Adipocyte (in vitro differentiated cells): ENCODE data around the gene ZNF606.
A peak's percentile ranks its signal among the peaks of the same experiment; 100 is the strongest.

Experiments used
- DNase-seq: peaks from one replicate; pipeline ENCODE4 v3.0.0-alpha.2; 2015; ENCODE audit warnings: low read depth
- H3K27me3 ChIP-seq: replicated peaks from 2 replicates; pipeline ENCODE4 v1.7.0; 2013; ENCODE audit warnings: mild to moderate bottlenecking, low read length, moderate library complexity; ENCODE audit not compliant: control insufficient read depth, insufficient read depth
- H3K36me3 ChIP-seq: 2 replicates; pipeline ENCODE4 v1.7.0; 2013; ENCODE audit warnings: low read length, mild to moderate bottlenecking, moderate library complexity; ENCODE audit not compliant: control insufficient read depth, insufficient read depth, severe bottlenecking
- H3K4me1 ChIP-seq: 2 replicates; pipeline ENCODE4 v1.7.0; 2013; ENCODE audit warnings: mild to moderate bottlenecking, low read length, moderate library complexity; ENCODE audit not compliant: control insufficient read depth, insufficient read depth
- H3K4me3 ChIP-seq: 2 replicates; pipeline ENCODE4 v1.7.0; 2013; ENCODE audit warnings: mild to moderate bottlenecking, low read length, moderate library complexity
- H3K9ac ChIP-seq: 2 replicates; pipeline ENCODE4 v1.7.0; 2013; ENCODE audit warnings: mild to moderate bottlenecking, low read length, moderate library complexity
- H3K9me3 ChIP-seq: 2 replicates; pipeline ENCODE4 v1.7.0; 2013; ENCODE audit warnings: mild to moderate bottlenecking, low read length, moderate library complexity; ENCODE audit not compliant: control insufficient read depth

The ZNF606 gene

GRCh38 chr19:58002384-58003173 is at the start of gene ZNF606:
TSS of gene ZNF606 (minus strand) at chr19:58002820. CDS start at chr19:58001319, 1,501 bp downstream.
- peaks cover 13% of the 10 kb centered on the region for H3K4me1 ChIP-seq
- H3K4me3 ChIP-seq = peak within 1 kb of the TSS; percentile 98
- peaks cover 72% of the 10 kb centered on the region for H3K36me3 ChIP-seq

GRCh38 chr19:58052256-58052655 is 49.6 kb upstream of the ZNF606 start:
- DNase-seq = no peak
- Histone ChIP-seq H3K36me3 (no peaks in the 10 kb centered on the region), H3K9me3 (peaks cover 14% of the 10 kb centered on the region), H3K9ac (no peak overlapping the region), H3K27me3 (no peaks in the 10 kb centered on the region), H3K4me1 (no peaks in the 10 kb centered on the region), H3K4me3 (no peak overlapping the region)

More at GRCh38 chr19:58002384-58003173, at the start of gene ZNF606:
- H3K9me3 ChIP-seq = peaks cover 83% of the 10 kb centered on the region
- H3K9ac ChIP-seq = peak within 1 kb of the TSS; percentile 95
- peak; percentile 94 for DNase-seq
- no peaks in the 10 kb centered on the region for H3K27me3 ChIP-seq

GRCh38 chr19:58047672-58048071 is 45.1 kb upstream of the ZNF606 start:
- no peak overlapping the region for H3K4me3 ChIP-seq
- DNase-seq = no peak
- no peak overlapping the region for H3K9ac ChIP-seq
- no peaks in the 10 kb centered on the region for H3K27me3 ChIP-seq
- no peaks in the 10 kb centered on the region for H3K36me3 ChIP-seq
- H3K4me1 ChIP-seq = no peaks in the 10 kb centered on the region
- peaks cover 40% of the 10 kb centered on the region for H3K9me3 ChIP-seq

DNA sequence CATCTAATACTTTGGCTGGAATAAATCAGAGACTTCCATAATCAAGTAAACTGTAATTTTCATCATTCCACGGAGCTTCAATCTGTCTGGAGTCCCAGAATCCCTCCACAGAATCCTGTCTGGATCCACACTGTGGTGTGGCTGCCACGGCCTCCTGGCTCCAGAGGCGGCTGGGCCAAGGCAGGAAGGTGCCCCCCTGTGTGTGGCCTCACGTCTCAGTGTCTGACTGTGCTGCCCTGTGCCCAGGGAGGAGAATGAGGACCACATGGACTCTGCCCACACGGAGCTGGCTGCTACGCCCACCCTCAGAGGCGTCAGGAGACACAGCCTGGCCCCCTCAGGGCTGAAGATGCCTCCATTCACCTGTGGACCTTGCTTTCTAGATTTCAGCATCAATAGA is 44.2 kb upstream of the ZNF606 start:
- H3K9ac ChIP-seq = no peak overlapping the region
- DNase-seq = no peak
- peaks cover 42% of the 10 kb centered on the region for H3K9me3 ChIP-seq
- H3K4me1 ChIP-seq = no peaks in the 10 kb centered on the region
- no peaks in the 10 kb centered on the region for H3K36me3 ChIP-seq
- H3K27me3 ChIP-seq = no peaks in the 10 kb centered on the region
- H3K4me3 ChIP-seq = no peak overlapping the region

- Histone ChIP-seq H3K4me3 (no peak overlapping the region), H3K9ac (no peak overlapping the region), H3K36me3 (no peaks in the 10 kb centered on the region), H3K9me3 (peaks cover 42% of the 10 kb centered on the region), H3K27me3 (no peaks in the 10 kb centered on the region), H3K4me1 (no peaks in the 10 kb centered on the region)
- no peak for DNase-seq
Measured at GRCh38 chr19:58045411-58046050, 42.9 kb upstream of the ZNF606 start.

DNA sequence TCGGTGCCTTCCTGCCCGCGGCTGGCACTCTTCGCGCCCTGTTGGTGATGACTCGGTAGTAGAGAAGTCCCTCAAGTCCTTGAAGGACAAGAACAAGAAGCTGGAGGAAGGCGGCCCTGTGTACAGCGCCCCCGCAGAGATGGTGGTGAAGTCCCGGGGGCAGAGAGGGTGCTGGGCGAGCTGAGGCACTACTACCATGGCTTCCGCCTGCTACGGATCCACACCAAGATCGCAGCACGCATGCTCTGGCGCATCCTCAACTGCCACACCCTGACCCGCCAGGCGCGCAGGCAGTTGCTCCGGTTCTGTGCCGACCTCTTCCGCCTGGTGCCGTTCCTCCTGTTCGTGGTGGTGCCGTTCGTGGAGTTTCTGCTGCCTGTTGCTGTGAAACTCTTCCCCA is 42.3 kb upstream of the ZNF606 start:
- H3K36me3 ChIP-seq = no peaks in the 10 kb centered on the region
- H3K4me1 ChIP-seq = no peaks in the 10 kb centered on the region
- no peak for DNase-seq
- no peaks in the 10 kb centered on the region for H3K27me3 ChIP-seq
- peaks cover 40% of the 10 kb centered on the region for H3K9me3 ChIP-seq
- H3K9ac ChIP-seq = no peak overlapping the region
- H3K4me3 ChIP-seq = no peak overlapping the region

DNA sequence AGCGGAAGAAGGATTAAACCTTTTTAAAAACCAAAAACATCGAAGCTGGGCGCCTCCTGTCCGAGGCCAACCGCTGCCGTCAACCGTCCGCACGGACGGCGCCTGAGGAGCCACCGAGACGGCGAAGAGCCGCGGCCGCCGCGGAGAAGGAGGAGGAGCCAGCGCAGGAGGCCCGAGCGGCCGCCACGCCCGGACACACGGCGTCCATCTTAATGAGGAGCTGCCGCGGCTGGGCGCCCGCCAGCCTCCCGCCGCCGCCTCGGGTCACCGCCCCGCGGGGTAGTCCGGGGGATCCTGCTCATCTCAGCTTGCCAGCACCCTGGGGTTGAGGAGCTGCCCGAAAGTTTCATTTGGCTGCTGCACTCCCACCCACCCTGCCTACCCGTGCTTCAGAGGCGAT is 41.8 kb upstream of the ZNF606 start:
- H3K4me1 ChIP-seq = no peaks in the 10 kb centered on the region
- H3K4me3 ChIP-seq = no peak overlapping the region
- no peak overlapping the region for H3K9ac ChIP-seq
- no peak for DNase-seq
- peaks cover 36% of the 10 kb centered on the region for H3K9me3 ChIP-seq
- no peaks in the 10 kb centered on the region for H3K36me3 ChIP-seq
- no peaks in the 10 kb centered on the region for H3K27me3 ChIP-seq

- no peak overlapping the region for H3K4me3 ChIP-seq
- peaks cover 31% of the 10 kb centered on the region for H3K9me3 ChIP-seq
- H3K4me1 ChIP-seq = no peaks in the 10 kb centered on the region
- H3K36me3 ChIP-seq = no peaks in the 10 kb centered on the region
- no peak overlapping the region for H3K9ac ChIP-seq
- no peak for DNase-seq
- no peaks in the 10 kb centered on the region for H3K27me3 ChIP-seq
Measured at GRCh38 chr19:58042495-58043340, 40.1 kb upstream of the ZNF606 start.

GRCh38 chr19:58040751-58041525 is 38.3 kb upstream of the ZNF606 start:
- DNase-seq = no peak
- no peaks in the 10 kb centered on the region for H3K36me3 ChIP-seq
- H3K9me3 ChIP-seq = peaks cover 25% of the 10 kb centered on the region

DNA sequence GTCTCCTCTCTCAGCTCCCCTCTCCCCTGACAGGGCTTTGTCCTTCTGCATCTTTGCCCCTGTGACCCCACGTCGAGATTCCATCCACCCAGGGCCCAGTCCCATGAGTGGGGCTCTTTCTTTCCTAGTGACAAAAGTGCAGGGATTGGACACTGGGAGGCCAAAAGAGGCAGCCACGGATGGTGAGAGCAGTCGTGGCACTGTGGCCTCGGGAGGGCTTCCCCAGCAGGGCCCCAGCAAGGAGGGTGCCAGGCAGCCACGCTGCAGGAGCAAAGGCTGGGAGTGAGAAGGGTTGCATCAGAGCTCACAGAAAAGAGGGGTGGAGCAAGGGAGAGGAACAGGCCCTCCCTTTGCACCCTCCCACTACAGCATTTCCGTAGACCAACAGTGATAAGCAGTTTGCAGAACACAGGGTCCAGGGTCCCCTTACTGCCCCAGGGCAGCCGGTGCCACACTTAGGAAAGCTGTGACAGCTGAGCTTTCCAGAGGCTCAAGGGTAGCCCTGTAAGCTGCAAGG is 36.1 kb upstream of the ZNF606 start:
- no peak overlapping the region for H3K4me3 ChIP-seq
- H3K36me3 ChIP-seq = no peaks in the 10 kb centered on the region
- peak; percentile 12 for DNase-seq
- peaks cover 16% of the 10 kb centered on the region for H3K9me3 ChIP-seq
- H3K27me3 ChIP-seq = no peaks in the 10 kb centered on the region
- H3K9ac ChIP-seq = no peak overlapping the region
- H3K4me1 ChIP-seq = no peaks in the 10 kb centered on the region

More at GRCh38 chr19:58040751-58041525, 38.3 kb upstream of the ZNF606 start:
- Histone ChIP-seq H3K27me3 (no peaks in the 10 kb centered on the region), H3K4me3 (no peak overlapping the region), H3K4me1 (no peaks in the 10 kb centered on the region), H3K9ac (no peak overlapping the region)
